Activated T-helper 1 cell treated with anti-CD3 and anti-CD28 coated beads, Interleukin-12 subunit alpha, Interleukin-12 subunit beta, Interleukin-2, Interleukin-4 antibody, amounts not matched to agents 30 ng/mL and 10 ng/mL and 1 ng/mL, durations not matched to agents 14 hours and 24 hours and 36 hours (primary cell): ENCODE data around the gene NMBR. TPM values are rescaled to one million over a fixed set of nuclear protein-coding genes. Genes with fewer than 3 reads are reported as not detected.
"Not testable (repeated sequence)": the region's sequence is repeated elsewhere in the genome, so short reads cannot be mapped to it uniquely, and the experiment has no call there.

ENCODE experiments used
- DNase-seq: peaks from one replicate; pipeline ENCODE4 v3.0.0; 2021; ENCODE audit warnings: low spot score
- H3K27ac Mint-ChIP-seq: one replicate; pipeline ENCODE4 v1.8.0; 2021; ENCODE audit warnings: mild to moderate bottlenecking, mixed read lengths
- H3K27me3 Mint-ChIP-seq: one replicate; pipeline ENCODE4 v1.8.0; 2022; ENCODE audit warnings: mild to moderate bottlenecking, moderate library complexity, mixed read lengths; ENCODE audit not compliant: insufficient read depth
- H3K36me3 Mint-ChIP-seq: one replicate; pipeline ENCODE4 v1.8.0; 2021; ENCODE audit warnings: low read depth, mixed read lengths
- H3K4me1 Mint-ChIP-seq: one replicate; pipeline ENCODE4 v1.8.0; 2021; ENCODE audit warnings: low read depth, mixed read lengths
- H3K4me3 Mint-ChIP-seq: one replicate; pipeline ENCODE4 v1.8.0; 2021; ENCODE audit warnings: mild to moderate bottlenecking, moderate library complexity, mixed read lengths
- H3K9me3 Mint-ChIP-seq: one replicate; pipeline ENCODE4 v1.8.0; 2021; ENCODE audit warnings: mixed read lengths
- intact Hi-C: fragments of 100-400 bp; cut with micrococcal nuclease; formaldehyde crosslinking; loops from one replicate; pipeline ENCODE4 v1.15.1; 2024
- total RNA-seq: library from RNA; stranded (reverse); gene quantifications from 2 replicates; pipeline ENCODE4 v1.2.3, GENCODE V29; 2022

NMBR gene
- total RNA-seq = not detected in 2 replicates

DNA sequence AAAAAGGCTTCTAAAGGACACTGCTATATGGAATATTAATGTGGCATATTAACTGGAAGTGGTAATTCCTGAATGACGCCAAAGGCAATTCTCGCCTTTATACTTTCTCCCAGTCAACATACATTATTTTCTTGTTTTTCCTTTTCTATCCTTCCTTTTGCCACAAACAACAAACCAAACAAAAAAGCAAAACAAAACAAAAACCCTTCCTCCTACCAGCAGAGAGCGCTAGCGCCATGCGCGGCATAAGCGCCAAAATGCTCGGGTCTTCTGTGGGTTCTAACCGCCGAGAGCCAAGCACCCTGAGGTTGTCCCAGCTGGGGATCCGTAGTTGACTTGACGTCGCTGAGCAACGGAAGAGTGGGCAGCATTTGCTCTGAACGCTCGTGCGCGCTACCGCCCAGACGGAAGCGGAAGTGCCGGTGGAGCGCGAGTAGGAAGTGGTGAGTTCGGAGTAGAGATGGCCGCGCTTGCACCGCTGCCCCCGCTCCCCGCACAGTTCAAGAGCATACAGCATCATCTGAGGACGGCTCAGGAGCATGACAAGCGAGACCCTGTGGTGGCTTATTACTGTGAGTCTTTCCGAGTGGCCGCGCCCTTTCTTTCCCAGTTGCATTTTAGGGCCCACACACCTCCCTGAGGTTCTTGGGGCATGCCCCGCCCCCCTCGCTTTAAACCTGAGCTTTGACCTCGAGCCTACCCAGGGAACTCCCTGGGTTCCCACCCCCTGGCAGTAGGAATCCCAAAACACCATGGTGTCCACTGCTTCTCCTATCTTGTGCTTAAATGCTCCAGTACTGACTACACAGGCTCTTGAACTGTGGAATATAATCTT lies at the start of gene NMBR, which contains the start of gene VTA1:
Gene NMBR (minus strand): TSS at position 295 of the 835 bp plus-strand sequence. CDS start 58,464 bp downstream, outside the sequence.
Gene VTA1 (plus strand): TSS at position 436 of the 835 bp plus-strand sequence. CDS start 25 bp downstream, at position 461.
- H3K27ac Mint-ChIP-seq = peak within 1 kb of the TSS; percentile 79
- peak within 1 kb of the TSS; percentile 90 for H3K4me3 Mint-ChIP-seq
- DNase-seq = peak; percentile 95
- no peaks in the 10 kb centered on the region for H3K27me3 Mint-ChIP-seq
- H3K36me3 Mint-ChIP-seq = peaks cover 9% of the 10 kb centered on the region
- H3K4me1 Mint-ChIP-seq = peaks cover 37% of the 10 kb centered on the region
- no peaks in the 10 kb centered on the region for H3K9me3 Mint-ChIP-seq
- intact Hi-C loops = loop anchor here (1.0 to 10.0 kb wide), 14 partner anchors 60 to 1696 kb away; partner anchors contain the start of genes ADAT2, ADGRG6, AIG1 and LTV1

- Mint-ChIP-seq H3K36me3 (peaks cover 9% of the 10 kb centered on the region), H3K9me3 (no peaks in the 10 kb centered on the region), H3K4me1 (peaks cover 7% of the 10 kb centered on the region), H3K4me3 (no peak overlapping the region), H3K27me3 (no peaks in the 10 kb centered on the region), H3K27ac (no peak overlapping the region)
- intact Hi-C loops = no loop called here
- DNase-seq = no peak
These were observed 49.1 kb upstream of the NMBR start for GRCh38 chr6:142195862-142196541.

GRCh38 chr6:142193621-142194020 lies 46.7 kb upstream of the NMBR start:
- Mint-ChIP-seq H3K4me3 (no peak overlapping the region), H3K9me3 (no peaks in the 10 kb centered on the region), H3K4me1 (peaks cover 7% of the 10 kb centered on the region), H3K27me3 (no peaks in the 10 kb centered on the region), H3K27ac (no peak overlapping the region), H3K36me3 (peaks cover 6% of the 10 kb centered on the region)
- DNase-seq = no peak
- intact Hi-C loops = no loop called here

- no peaks in the 10 kb centered on the region for H3K9me3 Mint-ChIP-seq
- no peak overlapping the region for H3K4me3 Mint-ChIP-seq
- intact Hi-C loops = no loop called here
- no peak for DNase-seq
- no peaks in the 10 kb centered on the region for H3K27me3 Mint-ChIP-seq
- peaks cover 5% of the 10 kb centered on the region for H3K36me3 Mint-ChIP-seq
- H3K4me1 Mint-ChIP-seq = peaks cover 7% of the 10 kb centered on the region
- no peak overlapping the region for H3K27ac Mint-ChIP-seq
These were observed 45.4 kb upstream of the NMBR start for GRCh38 chr6:142192343-142192742.

DNA sequence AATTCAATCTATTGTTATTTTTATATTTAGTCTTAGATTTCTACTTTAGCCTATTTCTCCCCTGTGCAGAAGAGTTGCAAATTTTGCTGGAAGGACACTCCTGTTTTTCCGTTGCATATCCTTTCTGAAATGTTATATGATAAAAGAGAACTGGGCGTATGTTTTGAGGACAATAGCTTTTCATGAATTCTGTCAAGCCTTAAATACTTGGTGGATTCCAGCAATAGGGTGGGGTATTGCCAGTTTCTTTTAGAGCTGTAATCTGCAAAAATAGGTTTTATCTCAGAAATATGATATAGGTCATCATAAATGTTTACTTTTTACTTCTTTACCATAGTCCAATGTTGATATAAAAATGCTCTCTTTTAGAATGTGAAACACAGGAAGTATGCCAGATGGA lies 42.1 kb upstream of the NMBR start:
- Mint-ChIP-seq H3K36me3 (peaks cover 1% of the 10 kb centered on the region), H3K4me3 (no peak overlapping the region), H3K4me1 (no peaks in the 10 kb centered on the region), H3K9me3 (no peaks in the 10 kb centered on the region), H3K27ac (no peak overlapping the region), H3K27me3 (no peaks in the 10 kb centered on the region)
- intact Hi-C loops = no loop called here
- no peak for DNase-seq

- DNase-seq, intact Hi-C loops, H3K4me3 Mint-ChIP-seq, H3K27me3 Mint-ChIP-seq, H3K9me3 Mint-ChIP-seq, H3K27ac Mint-ChIP-seq, H3K4me1 Mint-ChIP-seq, H3K36me3 Mint-ChIP-seq: not testable (repeated sequence)
These were observed 41.4 kb upstream of the NMBR start for GRCh38 chr6:142188341-142188740.

GRCh38 chr6:142187209-142187608 lies 40.3 kb upstream of the NMBR start:
- H3K4me1 Mint-ChIP-seq = no peaks in the 10 kb centered on the region
- H3K36me3 Mint-ChIP-seq = peaks cover 1% of the 10 kb centered on the region
- intact Hi-C loops = no loop called here
- no peak for DNase-seq
- no peak overlapping the region for H3K27ac Mint-ChIP-seq
- no peak overlapping the region for H3K4me3 Mint-ChIP-seq
- no peaks in the 10 kb centered on the region for H3K9me3 Mint-ChIP-seq
- H3K27me3 Mint-ChIP-seq = no peaks in the 10 kb centered on the region

DNA sequence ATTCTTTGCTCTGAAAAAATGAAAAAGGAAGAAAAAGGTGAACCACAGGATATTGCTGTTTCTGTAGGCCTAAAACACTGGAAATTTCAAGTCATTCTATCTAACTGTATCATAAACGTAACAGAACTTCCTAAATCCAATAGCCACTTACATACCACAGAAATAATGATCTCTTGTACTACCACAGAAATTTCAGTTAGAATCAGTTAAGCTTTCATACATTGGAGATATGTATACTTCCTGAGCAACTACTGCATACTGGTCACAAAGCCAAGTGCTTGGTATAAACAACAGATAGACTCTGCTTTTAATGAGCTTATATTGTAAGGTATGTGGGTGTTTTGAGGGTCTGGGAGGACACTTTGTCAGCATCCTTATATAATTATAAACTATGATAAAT lies 38.7 kb upstream of the NMBR start:
- Mint-ChIP-seq H3K4me3 (no peak overlapping the region), H3K27me3 (no peaks in the 10 kb centered on the region), H3K27ac (no peak overlapping the region), H3K9me3 (no peaks in the 10 kb centered on the region), H3K4me1 (no peaks in the 10 kb centered on the region), H3K36me3 (peaks cover 6% of the 10 kb centered on the region)
- DNase-seq = no peak
- intact Hi-C loops = no loop called here

- DNase-seq = no peak
- H3K27ac Mint-ChIP-seq = no peak overlapping the region
- no peak overlapping the region for H3K4me3 Mint-ChIP-seq
- intact Hi-C loops = no loop called here
- no peaks in the 10 kb centered on the region for H3K4me1 Mint-ChIP-seq
- H3K27me3 Mint-ChIP-seq = no peaks in the 10 kb centered on the region
- H3K36me3 Mint-ChIP-seq = peaks cover 6% of the 10 kb centered on the region
- H3K9me3 Mint-ChIP-seq = no peaks in the 10 kb centered on the region
These were observed 37.4 kb upstream of the NMBR start for GRCh38 chr6:142184307-142184706.

GRCh38 chr6:142183351-142183750 lies 36.4 kb upstream of the NMBR start:
- Mint-ChIP-seq H3K4me3 (no peak overlapping the region), H3K27ac (no peak overlapping the region), H3K27me3 (no peaks in the 10 kb centered on the region), H3K4me1 (no peaks in the 10 kb centered on the region), H3K9me3 (no peaks in the 10 kb centered on the region), H3K36me3 (peaks cover 6% of the 10 kb centered on the region)
- intact Hi-C loops = no loop called here
- DNase-seq = no peak

GRCh38 chr6:142182004-142182403 lies 35.1 kb upstream of the NMBR start:
- Mint-ChIP-seq H3K36me3 (peaks cover 19% of the 10 kb centered on the region), H3K4me1 (no peaks in the 10 kb centered on the region), H3K9me3 (peaks cover 12% of the 10 kb centered on the region), H3K4me3 (no peak overlapping the region), H3K27me3 (no peaks in the 10 kb centered on the region), H3K27ac (no peak overlapping the region)
- DNase-seq = no peak
- intact Hi-C loops = no loop called here

GRCh38 chr6:142178129-142178528 lies 31.2 kb upstream of the NMBR start:
- no peaks in the 10 kb centered on the region for H3K27me3 Mint-ChIP-seq
- peaks cover 12% of the 10 kb centered on the region for H3K9me3 Mint-ChIP-seq
- DNase-seq = no peak
- H3K4me1 Mint-ChIP-seq = no peaks in the 10 kb centered on the region
- H3K4me3 Mint-ChIP-seq = no peak overlapping the region
- no peak overlapping the region for H3K27ac Mint-ChIP-seq
- intact Hi-C loops = no loop called here
- H3K36me3 Mint-ChIP-seq = peaks cover 35% of the 10 kb centered on the region

DNA sequence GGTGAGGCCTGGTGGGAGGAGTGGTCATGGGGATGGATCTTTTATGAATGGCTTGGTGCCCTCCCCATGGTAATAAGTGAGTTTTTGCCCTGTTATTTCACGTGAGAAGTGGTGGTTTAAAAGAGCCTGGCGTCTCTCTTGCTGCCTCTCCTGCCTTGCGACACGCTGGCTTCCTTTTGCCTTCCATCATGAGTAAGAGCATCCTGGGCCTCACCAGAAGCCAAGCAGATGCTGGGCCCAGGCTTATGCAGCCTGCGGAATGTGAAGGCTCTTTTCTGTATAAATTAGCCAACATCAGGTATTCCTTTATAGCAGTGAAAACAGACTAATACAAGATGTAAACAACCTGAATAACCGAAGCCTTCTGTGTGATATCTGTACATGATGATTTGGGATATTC lies 27.8 kb upstream of the NMBR start:
- intact Hi-C loops = no loop called here
- Mint-ChIP-seq H3K9me3 (peaks cover 12% of the 10 kb centered on the region), H3K4me1 (peaks cover 5% of the 10 kb centered on the region), H3K4me3 (no peak overlapping the region), H3K27me3 (no peaks in the 10 kb centered on the region), H3K36me3 (peaks cover 38% of the 10 kb centered on the region), H3K27ac (no peak overlapping the region)
- DNase-seq = no peak
